RPMI7951 (cell line): ENCODE results near the gene NKAIN2. TPM values are rescaled to one million over a fixed set of nuclear protein-coding genes. Genes with fewer than 3 reads are reported as not detected.
"Not testable (repeated sequence)": the region's sequence is repeated elsewhere in the genome, so short reads cannot be mapped to it uniquely, and the experiment has no call there.

Experiments used
- DNase-seq: peaks from one replicate; pipeline ENCODE4 v3.0.0-alpha.2; 2012; ENCODE audit warnings: low read depth
- total RNA-seq: library from RNA; depleted of rRNA; stranded (reverse); fragments of >200 nt; shearing (Covaris generic); gene quantifications from 2 replicates; pipeline ENCODE4 v1.2.3, GENCODE V29; 2014

Gene NKAIN2
- total RNA-seq, 1 experiment from 2014 or later, result not detected

GRCh38 chr6:123895346-123895745 lies 91.7 kb downstream of the NKAIN2 start:
- DNase-seq, result no peak

GRCh38 chr6:123895806-123896205 lies 92.1 kb downstream of the NKAIN2 start:
- DNase-seq, result no peak

DNA sequence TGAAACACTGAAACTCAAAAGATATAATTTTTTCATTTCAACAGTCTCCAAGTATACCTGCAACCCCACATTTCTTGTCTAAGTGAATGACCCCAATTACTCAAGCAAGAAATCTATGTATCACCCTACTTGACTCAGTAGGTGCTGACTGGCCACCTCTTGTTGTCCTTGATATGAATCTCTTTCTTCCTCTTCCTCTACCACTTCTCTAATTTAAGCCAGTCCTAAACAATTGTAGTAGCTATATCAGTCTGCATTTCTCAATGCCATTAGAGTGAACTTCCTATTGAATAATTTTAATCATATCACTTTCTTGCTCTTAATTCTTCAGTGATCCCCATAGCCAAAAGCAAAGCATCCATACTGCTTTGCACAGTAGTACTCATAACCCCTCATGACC lies 93.2 kb downstream of the NKAIN2 start:
- no peak for DNase-seq

GRCh38 chr6:123897965-123898364 lies 94.3 kb downstream of the NKAIN2 start:
- no peak for DNase-seq

- DNase-seq, result no peak
These were observed 95.0 kb downstream of the NKAIN2 start for GRCh38 chr6:123898665-123899064.

GRCh38 chr6:123899745-123900144 lies 96.1 kb downstream of the NKAIN2 start:
- no peak for DNase-seq

DNA sequence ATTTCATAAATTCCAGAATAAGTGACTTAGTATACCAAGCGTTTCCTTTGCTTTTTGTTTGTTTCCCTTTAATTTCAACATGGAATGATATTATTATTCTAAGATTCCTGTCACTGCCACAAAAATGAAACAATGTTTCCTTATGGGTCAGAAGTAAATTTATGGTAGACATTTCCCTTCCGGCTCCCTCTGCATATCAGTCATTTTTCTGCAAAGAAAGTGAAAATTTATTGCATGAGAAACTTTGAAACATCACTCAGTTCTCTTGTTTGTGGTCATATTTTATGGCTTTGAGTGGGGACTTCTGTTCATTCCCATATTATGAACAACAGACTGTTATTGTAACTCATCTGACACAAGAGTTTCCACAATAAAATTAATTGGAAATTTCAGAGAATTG lies 97.8 kb downstream of the NKAIN2 start:
- DNase-seq, result no peak

GRCh38 chr6:123902738-123903313 lies 99.2 kb downstream of the NKAIN2 start:
- no peak for DNase-seq

- no peak for DNase-seq
These were observed 100.6 kb downstream of the NKAIN2 start for GRCh38 chr6:123904228-123904627.

GRCh38 chr6:123908797-123909196 lies 105.1 kb downstream of the NKAIN2 start:
- no peak for DNase-seq

GRCh38 chr6:123909989-123910388 lies 106.3 kb downstream of the NKAIN2 start:
- DNase-seq, result no peak

DNA sequence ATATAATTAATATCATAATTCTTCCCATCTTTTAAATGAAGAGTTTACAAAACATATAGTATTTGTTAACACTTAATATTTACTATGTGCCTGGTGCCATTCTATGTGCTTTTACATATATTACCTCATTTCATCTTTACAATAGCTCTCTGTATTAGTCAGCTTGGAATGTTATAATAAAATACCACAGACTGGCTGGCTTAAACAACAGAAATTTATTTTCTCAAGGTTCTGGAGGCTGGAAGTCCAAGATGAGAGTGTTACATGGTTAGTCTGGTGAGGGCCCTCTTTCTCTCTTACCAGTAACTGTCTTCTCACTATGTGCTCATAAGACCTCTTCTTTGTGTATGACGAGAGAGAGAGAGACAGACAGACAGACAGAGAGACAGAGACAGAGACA lies 110.2 kb downstream of the NKAIN2 start:
- no peak for DNase-seq

DNA sequence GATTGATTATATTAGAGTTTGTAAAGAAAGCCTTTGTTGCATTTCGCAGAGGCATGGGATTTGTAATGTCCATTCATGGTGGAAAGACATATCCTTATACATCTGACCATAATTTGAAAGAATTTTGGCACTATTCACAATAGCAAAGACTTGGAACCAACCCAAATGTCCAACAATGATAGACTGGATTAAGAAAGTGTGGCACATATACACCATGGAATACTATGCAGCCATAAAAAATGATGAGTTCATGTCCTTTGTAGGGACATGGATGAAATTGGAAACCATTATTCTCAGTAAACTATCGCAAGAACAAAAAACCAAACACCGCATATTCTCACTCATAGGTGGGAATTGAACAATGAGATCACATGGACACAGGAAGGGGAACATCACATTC lies 119.7 kb downstream of the NKAIN2 start:
- not testable (repeated sequence) for DNase-seq

DNA sequence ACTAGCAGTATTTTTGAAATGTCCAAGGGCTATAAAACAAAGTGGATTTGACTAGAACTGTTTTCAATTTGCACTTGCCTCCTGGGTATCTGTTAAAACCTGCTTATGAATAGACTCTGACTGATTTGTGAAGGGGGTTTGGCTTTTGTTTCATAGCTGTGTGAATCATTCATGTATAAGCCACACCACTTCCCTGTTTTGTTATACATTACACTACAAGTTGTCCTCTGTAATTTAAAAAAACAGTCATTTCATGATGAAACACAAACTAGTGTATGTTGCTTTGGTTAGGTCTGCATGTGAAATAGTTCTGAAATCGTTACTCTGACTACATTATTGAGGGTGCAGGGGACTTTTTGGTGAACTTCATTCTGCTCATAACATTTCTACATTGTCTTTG lies 121.7 kb downstream of the NKAIN2 start:
- DNase-seq, result no peak

DNA sequence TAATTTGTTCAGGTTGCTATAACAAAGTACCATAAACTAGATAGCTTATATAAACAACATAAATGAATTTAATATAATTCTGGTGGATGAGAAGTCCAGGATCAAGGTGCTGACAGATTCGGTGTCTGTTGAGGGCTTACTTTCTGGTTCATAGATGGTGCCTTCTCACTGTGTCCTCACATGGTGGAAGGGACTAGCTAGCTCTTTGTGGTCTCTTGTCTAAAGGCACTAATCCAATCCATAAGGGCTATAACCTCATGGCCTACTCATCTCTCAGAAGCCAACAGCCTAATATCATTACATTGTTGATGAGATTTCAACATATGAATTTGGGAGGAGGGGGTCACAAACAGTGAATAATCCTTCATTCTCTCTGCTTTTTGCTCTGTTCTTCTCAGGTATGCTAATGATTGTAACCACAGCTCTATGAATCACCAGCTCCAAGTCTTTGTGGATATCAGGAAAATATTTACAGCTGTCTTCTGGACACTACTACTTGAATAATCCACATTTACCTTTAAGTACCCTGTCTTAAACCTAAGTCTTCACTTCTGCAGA lies 122.3 kb downstream of the NKAIN2 start:
- no peak for DNase-seq

- DNase-seq, result no peak
These were observed 124.9 kb downstream of the NKAIN2 start for GRCh38 chr6:123928529-123928928.

- DNase-seq, result no peak
These were observed 128.3 kb downstream of the NKAIN2 start for GRCh38 chr6:123931928-123932327.

GRCh38 chr6:123940551-123940950 lies 136.9 kb downstream of the NKAIN2 start:
- DNase-seq, result no peak

DNA sequence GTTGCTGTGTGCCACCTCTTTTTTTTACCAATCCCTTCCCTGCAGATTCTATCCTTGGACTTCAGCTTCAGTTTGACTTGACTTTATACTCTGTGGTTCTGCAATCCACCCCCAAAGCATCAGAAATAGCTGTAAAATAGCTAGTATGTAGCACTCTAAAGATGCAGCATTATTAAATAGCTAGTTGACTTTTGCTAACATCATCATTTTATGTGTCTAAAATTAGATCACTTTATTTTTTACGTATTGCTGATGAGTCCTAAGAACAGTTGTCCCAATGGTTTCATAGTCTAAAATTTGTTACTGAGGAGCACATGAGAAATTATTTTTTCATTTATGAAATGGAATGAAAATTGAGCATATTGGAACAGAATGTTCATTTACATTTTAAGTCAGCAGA lies 138.2 kb downstream of the NKAIN2 start:
- DNase-seq, result no peak

DNA sequence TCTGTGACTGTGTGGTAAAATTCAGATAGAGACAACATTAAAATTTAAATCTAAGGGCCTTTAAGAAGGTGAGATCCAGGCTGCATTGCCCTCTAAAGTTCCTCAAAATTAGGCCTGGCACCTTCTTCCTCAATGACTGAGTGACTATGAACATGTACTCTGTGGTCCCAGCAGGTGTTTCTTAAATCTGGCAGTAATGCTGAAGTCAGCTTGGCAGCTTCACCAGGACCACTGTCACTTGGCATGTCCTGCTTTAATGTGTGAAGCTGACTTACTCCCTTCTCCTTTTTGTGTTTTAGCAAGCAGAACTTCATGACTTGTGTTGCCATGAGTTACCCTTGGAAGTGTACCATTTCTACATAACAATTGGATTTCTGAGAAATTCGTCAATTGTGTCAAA lies 141.7 kb downstream of the NKAIN2 start:
- no peak for DNase-seq

DNA sequence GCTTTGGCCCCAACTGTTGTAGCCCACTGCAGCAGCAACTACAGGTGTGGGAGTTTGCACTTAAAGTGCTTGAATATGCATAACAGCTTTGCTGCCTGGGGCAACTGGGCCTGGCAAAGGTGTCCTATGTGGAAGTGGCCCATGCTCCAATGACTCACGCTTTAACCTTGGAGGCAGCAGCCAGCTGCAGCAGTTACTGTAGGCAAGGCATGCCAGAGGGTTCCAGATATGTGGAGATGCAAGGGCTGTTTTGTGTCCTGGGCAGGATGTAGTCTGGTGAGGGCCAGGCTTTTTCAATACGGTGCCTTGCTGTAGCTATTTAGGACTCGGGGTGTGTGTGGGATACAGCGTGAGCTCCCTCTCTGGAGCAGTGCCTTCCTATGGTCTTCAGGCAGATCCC lies 150.3 kb downstream of the NKAIN2 start:
- DNase-seq, result no peak

DNA sequence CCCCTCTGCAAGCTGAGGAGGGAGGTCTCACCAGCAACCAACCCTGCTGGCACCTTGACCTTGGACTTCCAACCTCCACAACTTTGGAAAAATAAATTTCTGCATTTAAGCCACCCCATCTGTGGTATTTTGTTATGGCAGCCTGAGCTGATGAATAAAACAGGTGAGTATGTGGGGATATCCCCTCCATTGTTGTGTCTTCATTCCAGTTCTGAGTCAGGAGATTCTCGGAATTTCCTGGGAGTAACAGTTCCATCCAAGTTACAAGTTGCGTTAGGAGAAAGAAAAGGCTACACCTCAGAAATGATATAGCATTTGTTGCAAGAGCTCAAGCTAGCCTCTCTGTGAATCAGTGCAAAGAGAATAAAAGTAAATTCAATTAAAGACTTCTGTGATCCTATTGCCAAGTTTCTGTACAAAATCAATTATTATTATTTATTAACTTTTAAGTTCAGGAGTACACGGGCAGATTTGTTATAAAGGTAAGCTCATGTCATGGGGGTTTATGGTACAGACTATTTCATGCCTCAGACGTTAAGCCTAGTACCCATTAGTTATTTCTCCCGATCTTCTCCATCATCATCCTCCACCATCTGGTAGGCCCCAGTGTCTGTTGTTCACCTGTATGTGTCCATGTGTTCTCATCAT lies 153.0 kb downstream of the NKAIN2 start:
- DNase-seq, result no peak

DNA sequence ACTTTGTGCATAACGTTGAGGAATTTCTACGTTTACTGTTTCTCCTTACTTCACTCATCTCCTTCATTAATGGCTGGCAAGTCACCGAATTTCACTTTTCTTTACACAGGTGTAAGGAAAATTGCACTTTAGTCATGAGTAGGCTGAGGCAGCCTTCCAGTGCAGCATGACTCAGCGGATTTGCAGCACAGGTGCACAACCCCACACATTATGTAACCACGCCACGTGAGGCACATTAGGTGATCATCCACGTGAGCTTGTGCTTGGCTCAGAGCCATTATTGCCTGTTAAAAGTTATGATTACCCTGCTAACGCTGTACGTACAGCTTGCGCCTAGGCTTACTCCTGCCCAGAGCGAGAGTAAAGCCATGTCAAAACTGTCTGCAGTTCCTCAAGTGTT lies 158.8 kb downstream of the NKAIN2 start:
- no peak for DNase-seq

DNA sequence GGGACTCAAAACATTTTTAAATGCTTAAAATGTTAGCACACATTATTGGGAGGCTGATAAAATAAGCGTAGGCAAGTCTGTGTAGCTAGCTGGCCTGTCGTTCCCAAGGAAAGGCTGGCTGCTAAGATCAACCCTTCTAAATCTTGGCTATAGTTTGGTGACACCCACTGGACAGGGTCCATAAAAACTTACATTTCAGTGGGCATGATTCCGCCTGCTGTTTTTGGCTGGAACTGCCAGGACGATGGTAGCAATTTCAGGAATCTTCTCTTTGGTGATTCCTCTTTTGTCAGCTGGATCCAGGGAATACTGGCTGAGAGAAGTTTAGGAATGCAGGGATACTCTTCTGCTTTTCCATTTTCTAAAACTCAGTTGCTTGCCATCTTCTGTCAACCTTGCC lies 162.2 kb downstream of the NKAIN2 start:
- no peak for DNase-seq
